Measurements from ENCODE around the gene GPBP1L1.

- TF ChIP-seq TAF1 (IDR thresholded peaks at IDR 0.05; ENCODE audit: borderline replicate concordance, low read depth, low read length) (no peak), EZH2phosphoT487 (IDR thresholded peaks at IDR 0.05; ENCODE audit: borderline replicate concordance, low read depth) (no peak), CTCF (IDR thresholded peaks at IDR 0.05) (no peak), EP300 (IDR thresholded peaks at IDR 0.05; ENCODE audit: borderline replicate concordance in 1 of 2, low read depth in 1 of 2, low read length in 1 of 2) (no peak), SMC3 (IDR thresholded peaks at IDR 0.05; ENCODE audit: low read depth, low read length) (no peak), SIN3A (IDR thresholded peaks at IDR 0.05; ENCODE audit: borderline replicate concordance, low read depth, low read length) (no peak), TEAD4 (IDR thresholded peaks at IDR 0.05; ENCODE audit: borderline replicate concordance, insufficient read depth) (no peak)
- TF ChIP-seq, protein P1, sequence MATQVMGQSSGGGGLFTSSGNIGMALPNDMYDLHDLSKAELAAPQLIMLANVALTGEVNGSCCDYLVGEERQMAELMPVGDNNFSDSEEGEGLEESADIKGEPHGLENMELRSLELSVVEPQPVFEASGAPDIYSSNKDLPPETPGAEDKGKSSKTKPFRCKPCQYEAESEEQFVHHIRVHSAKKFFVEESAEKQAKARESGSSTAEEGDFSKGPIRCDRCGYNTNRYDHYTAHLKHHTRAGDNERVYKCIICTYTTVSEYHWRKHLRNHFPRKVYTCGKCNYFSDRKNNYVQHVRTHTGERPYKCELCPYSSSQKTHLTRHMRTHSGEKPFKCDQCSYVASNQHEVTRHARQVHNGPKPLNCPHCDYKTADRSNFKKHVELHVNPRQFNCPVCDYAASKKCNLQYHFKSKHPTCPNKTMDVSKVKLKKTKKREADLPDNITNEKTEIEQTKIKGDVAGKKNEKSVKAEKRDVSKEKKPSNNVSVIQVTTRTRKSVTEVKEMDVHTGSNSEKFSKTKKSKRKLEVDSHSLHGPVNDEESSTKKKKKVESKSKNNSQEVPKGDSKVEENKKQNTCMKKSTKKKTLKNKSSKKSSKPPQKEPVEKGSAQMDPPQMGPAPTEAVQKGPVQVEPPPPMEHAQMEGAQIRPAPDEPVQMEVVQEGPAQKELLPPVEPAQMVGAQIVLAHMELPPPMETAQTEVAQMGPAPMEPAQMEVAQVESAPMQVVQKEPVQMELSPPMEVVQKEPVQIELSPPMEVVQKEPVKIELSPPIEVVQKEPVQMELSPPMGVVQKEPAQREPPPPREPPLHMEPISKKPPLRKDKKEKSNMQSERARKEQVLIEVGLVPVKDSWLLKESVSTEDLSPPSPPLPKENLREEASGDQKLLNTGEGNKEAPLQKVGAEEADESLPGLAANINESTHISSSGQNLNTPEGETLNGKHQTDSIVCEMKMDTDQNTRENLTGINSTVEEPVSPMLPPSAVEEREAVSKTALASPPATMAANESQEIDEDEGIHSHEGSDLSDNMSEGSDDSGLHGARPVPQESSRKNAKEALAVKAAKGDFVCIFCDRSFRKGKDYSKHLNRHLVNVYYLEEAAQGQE (IDR thresholded peaks at IDR 0.05; ENCODE audit: low read depth, low read length): no peak
- TF ChIP-seq, protein P2, sequence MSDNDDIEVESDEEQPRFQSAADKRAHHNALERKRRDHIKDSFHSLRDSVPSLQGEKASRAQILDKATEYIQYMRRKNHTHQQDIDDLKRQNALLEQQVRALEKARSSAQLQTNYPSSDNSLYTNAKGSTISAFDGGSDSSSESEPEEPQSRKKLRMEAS (IDR thresholded peaks at IDR 0.05; ENCODE audit: low read depth): no peak
These were observed 82.1 kb downstream of the GPBP1L1 start for GRCh38 chr1:45604239-45604638.
